Heart left ventricle (tissue), 16 donors: ENCODE data around the gene CCDC197. TPM values are rescaled to one million over a fixed set of nuclear protein-coding genes. Genes with fewer than 3 reads are reported as not detected.
A peak's percentile ranks its signal among the peaks of the same experiment; 100 is the strongest.

Experiments
- ATAC-seq, 4 donors: fragments of 200-7000 bp; cut with Tn5 transposase; one replicate each; pipeline ENCODE4 v1.9.1; 2020 to 2022; ENCODE audit warnings: moderate library complexity in 4 of 4, mild to moderate bottlenecking in 3 of 4, moderate number of reproducible peaks in 1 of 4
- DNase-seq, 5 donors: peaks; one replicate each; pipeline ENCODE4 v3.0.0-alpha.2; 2020
- H3K27ac ChIP-seq, 12 donors: fragments of 200-600 bp; sonication (generic) in 4 of 12; one replicate each; pipeline versions ENCODE4 v1.5.0 to v1.8.0; 2016 to 2022; ENCODE audit warnings: mild to moderate bottlenecking in 2 of 12
- H3K27me3 ChIP-seq, 9 donors: fragments of 200-600 bp; sonication (generic) in 2 of 9; one replicate each; pipeline versions ENCODE4 v1.5.1 to v1.8.0; 2016 to 2022; ENCODE audit warnings: mild to moderate bottlenecking in 3 of 9
- H3K36me3 ChIP-seq, 9 donors: fragments of 200-600 bp; sonication (generic) in 2 of 9; one replicate each; pipeline versions ENCODE4 v1.5.0 to v1.8.0; 2018 to 2022; ENCODE audit warnings: mild to moderate bottlenecking in 2 of 9
- H3K4me1 ChIP-seq, 12 donors: fragments of 200-600 bp; sonication (generic) in 4 of 12; one replicate each; pipeline versions ENCODE4 v1.5.0 to v1.8.0; 2016 to 2022; ENCODE audit warnings: mild to moderate bottlenecking in 3 of 12
- H3K4me3 ChIP-seq, 12 donors: fragments of 200-600 bp; sonication (generic) in 4 of 12; one replicate each; pipeline versions ENCODE4 v1.5.0 to v1.8.0; 2017 to 2022; ENCODE audit warnings: mild to moderate bottlenecking in 9 of 12, moderate library complexity in 4 of 12
- H3K9me3 ChIP-seq, 12 donors: fragments of 200-600 bp; sonication (generic) in 4 of 12; one replicate each; pipeline versions ENCODE4 v1.5.0 to v1.8.0; 2016 to 2022; ENCODE audit warnings: mild to moderate bottlenecking in 1 of 12
- POLR2A ChIP-seq, 2 donors: fragments of 450-650 bp; IDR thresholded peaks; one replicate each; pipeline ENCODE4 v1.6.1; 2017; ENCODE audit warnings: antibody characterized with exemption in 2 of 2, mild to moderate bottlenecking in 2 of 2, moderate library complexity in 2 of 2
- WGBS, 4 donors: extraction: QIAGEN DNeasy Blood & Tissue Kit in 2 of 4; methylation state at CpG; one replicate each; pipeline versions ENCODE4 v1.1.5 to v1.1.7; 2013 to 2018; 5-methylcytosine and 5-hydroxymethylcytosine counted together
- intact Hi-C, 10 donors: fragments of 100-400 bp; cut with DNase I; formaldehyde crosslinking; loops; one replicate each; pipeline versions ENCODE4 v1.11.1 to v1.14.2; 2022
- polyA plus RNA-seq, 2 donors: library from polyadenylated mRNA; stranded (reverse); fragments of 200-250 nt; gene quantifications; one replicate each; pipeline ENCODE4 v1.2.3, GENCODE V29; 2013
- total RNA-seq, 9 donors: library from RNA; depleted of rRNA in 2 of 9; stranded (reverse); fragments of >200 nt in 2 of 9; fragmentation: NEBNext Ultra II Directional in 3 of 9; extraction: Animal tissue kit (Norgen Biotek cat#: 25700) in 3 of 9; gene quantifications; one replicate each; pipeline versions ENCODE4 v1.1.0 to v1.2.4, GENCODE V29; 2016 to 2023
- TF ChIP-seq, protein P1 (sequence below), 12 donors: fragments of 200-600 bp; sonication (generic) in 4 of 12; IDR thresholded peaks; one replicate each; pipeline versions ENCODE4 v1.5.0 to v1.8.0; 2018 to 2022; ENCODE audit warnings: antibody characterized with exemption in 12 of 12, mild to moderate bottlenecking in 5 of 12
- donor health status: ischemic (EF 13 %, LVEDD 7.1; RV severe dilation, severe dysfunction).
- donor health status: healthy with polysubstance abuse.
- donor health status: DM: no; HTN: yes; CAD: no.
- donor health status: DM: no; HTN: no; CAD: no.
- donor health status: ischemic (EF 25% LVEDD 6.9; RV normal size, moderate dysfunction).
- donor health status: ischemic (EF 25% LVEDD 5.7; RV mildly dilated, moderate dysfunction).
- donor health status: healthy.
- donor health status: DM: yes; HTN: yes; CAD: no.
- donor health status: ischemic (EF 35%, LVEDD 5.7; RV mildly dilated, moderate dysfunction).
- donor health status: nonischemic (EF 11% LVEDD 7.7; RV severe dilation, severe dysfunction).
- donor health status: DM: yes; HTN: yes; CAD: no.
- donor health status: PGD.
- donor health status: ischemic (EF 29% LVEDD 5.4; RV normal size, mild dysfunction).
- donor health status: nonischemic (EF 23%, LVEDD 6.1; RV moderate dilation, normal function).

The CCDC197 gene
- total and polyA plus RNA-seq, 11 donors: 0.23 to 1.4 (median 0.88) TPM; not detected in 4

DNA sequence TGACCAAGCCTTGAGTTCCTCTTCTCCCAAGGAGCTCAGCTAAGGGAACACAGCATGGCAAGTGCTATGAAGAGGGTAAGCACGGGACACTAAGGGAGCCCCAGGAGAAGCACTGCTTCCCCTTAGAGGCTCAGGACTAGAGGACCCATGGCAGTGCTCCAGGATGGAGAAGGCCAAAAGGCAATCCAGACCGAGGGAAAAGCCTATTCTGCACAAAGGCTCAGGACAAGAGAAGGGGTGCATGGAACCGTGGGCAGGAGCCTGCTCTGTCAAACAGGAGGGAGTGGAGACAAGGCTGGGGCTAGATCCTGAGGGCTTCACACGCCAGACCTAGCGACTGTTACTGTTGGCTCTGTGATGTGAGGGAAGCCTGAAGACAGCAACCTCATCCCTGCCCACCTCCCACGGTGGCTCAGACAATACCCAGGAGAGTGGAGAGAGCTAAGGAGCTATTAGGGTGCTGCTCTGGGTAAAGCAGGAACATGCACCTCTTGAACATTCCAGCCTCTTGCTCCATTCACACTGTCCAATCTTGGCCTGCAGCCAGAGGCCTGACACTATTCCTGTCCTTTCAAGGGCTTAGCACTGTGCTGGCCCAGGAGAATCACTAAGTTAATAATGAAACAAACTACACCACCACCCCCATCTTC, 53.3 kb downstream of the CCDC197 start:
- peak in 4 of 5 donors; percentile 77 to 91 (median 82) for DNase-seq
- intact Hi-C loops: loop anchor here in 4 of 10 donors (5.0 kb wide), 1 partner anchor 87 kb away; no protein-coding TSS in a partner anchor
- no peaks in the 10 kb centered on the region for H3K9me3 ChIP-seq
- H3K27me3 ChIP-seq: no peaks in the 10 kb centered on the region
- H3K36me3 ChIP-seq: peaks cover 0 to 100% (median 97%) of the 10 kb centered on the region in 9 donors
- peak; percentile 86 to 93 (median 89) for ATAC-seq
- no peak overlapping the region for H3K4me3 ChIP-seq
- peak overlapping the region in 5 of 12 donors; percentile 28 to 45 (median 41) for H3K27ac ChIP-seq
- TF ChIP-seq POLR2A (IDR thresholded peaks at IDR 0.05): no peak
- TF ChIP-seq, protein P1, sequence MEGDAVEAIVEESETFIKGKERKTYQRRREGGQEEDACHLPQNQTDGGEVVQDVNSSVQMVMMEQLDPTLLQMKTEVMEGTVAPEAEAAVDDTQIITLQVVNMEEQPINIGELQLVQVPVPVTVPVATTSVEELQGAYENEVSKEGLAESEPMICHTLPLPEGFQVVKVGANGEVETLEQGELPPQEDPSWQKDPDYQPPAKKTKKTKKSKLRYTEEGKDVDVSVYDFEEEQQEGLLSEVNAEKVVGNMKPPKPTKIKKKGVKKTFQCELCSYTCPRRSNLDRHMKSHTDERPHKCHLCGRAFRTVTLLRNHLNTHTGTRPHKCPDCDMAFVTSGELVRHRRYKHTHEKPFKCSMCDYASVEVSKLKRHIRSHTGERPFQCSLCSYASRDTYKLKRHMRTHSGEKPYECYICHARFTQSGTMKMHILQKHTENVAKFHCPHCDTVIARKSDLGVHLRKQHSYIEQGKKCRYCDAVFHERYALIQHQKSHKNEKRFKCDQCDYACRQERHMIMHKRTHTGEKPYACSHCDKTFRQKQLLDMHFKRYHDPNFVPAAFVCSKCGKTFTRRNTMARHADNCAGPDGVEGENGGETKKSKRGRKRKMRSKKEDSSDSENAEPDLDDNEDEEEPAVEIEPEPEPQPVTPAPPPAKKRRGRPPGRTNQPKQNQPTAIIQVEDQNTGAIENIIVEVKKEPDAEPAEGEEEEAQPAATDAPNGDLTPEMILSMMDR (IDR thresholded peaks at IDR 0.05): no peak
- WGBS, 4 donors: 44 to 63% (median 58%) methylated on average over 5 to 6 of the region's 6 CpGs
- peaks cover 0 to 37% (median 17%) of the 10 kb centered on the region in 12 donors for H3K4me1 ChIP-seq

DNA sequence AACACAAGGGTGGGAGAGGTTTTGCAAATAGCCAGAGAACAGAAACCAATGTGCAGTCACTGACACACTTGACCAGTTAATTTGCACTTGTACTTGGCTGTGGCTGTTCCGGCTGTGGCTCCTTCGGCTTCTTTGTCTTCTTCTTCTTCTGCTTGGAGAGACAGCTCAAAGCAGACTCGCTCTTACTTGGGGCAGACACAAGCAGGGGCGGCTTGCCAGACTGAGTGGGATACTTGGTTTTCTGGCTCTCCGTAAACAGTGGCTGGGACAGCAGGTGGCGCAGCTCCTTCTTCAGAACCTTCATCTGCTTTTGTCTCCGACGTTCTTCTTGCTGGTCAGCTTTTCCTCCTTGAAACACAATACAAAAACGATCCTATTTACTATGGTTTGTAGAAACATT, 54.0 kb downstream of the CCDC197 start:
- intact Hi-C loops: loop anchor here in 4 of 10 donors (5.0 kb wide), 1 partner anchor 86 kb away; no protein-coding TSS in a partner anchor
- Histone ChIP-seq H3K4me1 (peaks cover 0 to 37% (median 17%) of the 10 kb centered on the region in 12 donors), H3K36me3 (peaks cover 0 to 100% (median 97%) of the 10 kb centered on the region in 9 donors), H3K4me3 (no peak overlapping the region), H3K27me3 (no peaks in the 10 kb centered on the region), H3K9me3 (no peaks in the 10 kb centered on the region), H3K27ac (peak overlapping the region in 5 of 12 donors; percentile 10 to 57 (median 41))
- TF ChIP-seq, protein P1 (IDR thresholded peaks at IDR 0.05): peak in 9 of 12 donors; percentile 9 to 55 (median 39)
- TF ChIP-seq POLR2A (IDR thresholded peaks at IDR 0.05): no peak
- WGBS, 4 donors: 41 to 48% (median 47%) methylated on average over 9 of the region's 9 CpGs
- DNase-seq (peak in 3 of 5 donors; percentile 49 to 67 (median 52)), ATAC-seq (peak in 2 of 4 donors; percentile 24 to 41)

DNA sequence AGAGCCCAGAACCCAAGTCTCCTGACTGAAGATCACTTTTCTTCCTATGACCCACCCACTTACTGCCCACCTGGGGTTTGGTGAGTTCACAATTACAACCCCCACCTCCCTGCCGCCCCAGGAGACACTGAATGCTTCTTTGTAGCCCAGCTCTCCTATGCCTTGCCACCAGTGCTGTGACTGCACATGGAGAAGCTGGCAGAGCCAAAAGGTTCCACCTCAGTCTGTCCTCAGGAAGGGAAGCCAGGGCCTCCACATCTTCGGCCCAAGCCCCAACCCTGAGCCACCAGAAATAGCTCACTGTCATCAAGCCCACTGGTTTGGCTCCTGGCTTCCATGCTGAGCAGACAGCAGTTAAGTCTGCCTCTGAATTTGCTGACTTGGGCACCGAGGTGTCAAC, 54.7 kb downstream of the CCDC197 start:
- peaks cover 0 to 37% (median 18%) of the 10 kb centered on the region in 12 donors for H3K4me1 ChIP-seq
- H3K27me3 ChIP-seq: no peaks in the 10 kb centered on the region
- DNase-seq (peak in 1 of 5 donors; percentile 9), ATAC-seq (peak in 3 of 4 donors; percentile 47 to 70 (median 49))
- H3K4me3 ChIP-seq: no peak overlapping the region
- H3K27ac ChIP-seq: peak overlapping the region in 6 of 12 donors; percentile 10 to 45 (median 38)
- WGBS, 4 donors: 48 to 70% (median 64%) methylated on average over 3 of the region's 3 CpGs
- no peaks in the 10 kb centered on the region for H3K9me3 ChIP-seq
- H3K36me3 ChIP-seq: peaks cover 0 to 100% (median 97%) of the 10 kb centered on the region in 9 donors
- TF ChIP-seq, protein P1 (IDR thresholded peaks at IDR 0.05): no peak
- no peak for TF ChIP-seq POLR2A (IDR thresholded peaks at IDR 0.05)
- intact Hi-C loops: loop anchor here in 4 of 10 donors (5.0 kb wide), 1 partner anchor 86 kb away; no protein-coding TSS in a partner anchor

DNA sequence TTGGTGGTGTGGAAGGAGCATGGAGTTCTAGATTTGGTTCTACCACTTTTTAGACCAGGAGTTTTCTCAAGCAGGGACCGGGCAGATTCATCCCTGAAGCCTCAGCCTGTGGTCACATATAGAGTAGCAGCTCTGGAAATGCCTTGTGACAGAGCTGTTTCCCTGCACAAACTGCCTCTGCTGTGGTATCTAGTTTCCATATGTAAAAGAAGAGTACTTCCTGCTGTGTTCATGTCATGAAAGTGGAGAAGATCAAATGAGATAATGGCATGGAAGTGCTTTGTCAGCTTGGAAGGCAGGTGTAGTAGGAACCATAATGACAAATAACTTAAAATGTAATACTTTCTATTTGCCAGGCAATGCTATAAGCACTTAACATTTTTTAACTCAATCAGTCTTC, 55.1 kb downstream of the CCDC197 start:
- Histone ChIP-seq H3K27ac (peak overlapping the region in 1 of 12 donors; percentile 36), H3K27me3 (no peaks in the 10 kb centered on the region), H3K36me3 (peaks cover 0 to 100% (median 97%) of the 10 kb centered on the region in 9 donors), H3K9me3 (no peaks in the 10 kb centered on the region), H3K4me1 (peaks cover 0 to 41% (median 21%) of the 10 kb centered on the region in 12 donors), H3K4me3 (no peak overlapping the region)
- no peak for TF ChIP-seq POLR2A (IDR thresholded peaks at IDR 0.05)
- TF ChIP-seq, protein P1 (IDR thresholded peaks at IDR 0.05): no peak
- intact Hi-C loops: loop anchor here in 4 of 10 donors (5.0 kb wide), 1 partner anchor 85 kb away; no protein-coding TSS in a partner anchor
- no peak for ATAC-seq
- 71 to 91% (median 84%) methylated on average over 1 of the region's 1 CpG for WGBS, 4 donors
- DNase-seq: no peak
